Smooth muscle cell of the brain vasculature (primary cell): ENCODE results near the gene BANF1.

Experiments
- DNase-seq: peaks from one replicate; pipeline ENCODE4 v3.0.0-alpha.2; 2012; ENCODE audit warnings: low read depth, low spot score

The BANF1 gene

DNA sequence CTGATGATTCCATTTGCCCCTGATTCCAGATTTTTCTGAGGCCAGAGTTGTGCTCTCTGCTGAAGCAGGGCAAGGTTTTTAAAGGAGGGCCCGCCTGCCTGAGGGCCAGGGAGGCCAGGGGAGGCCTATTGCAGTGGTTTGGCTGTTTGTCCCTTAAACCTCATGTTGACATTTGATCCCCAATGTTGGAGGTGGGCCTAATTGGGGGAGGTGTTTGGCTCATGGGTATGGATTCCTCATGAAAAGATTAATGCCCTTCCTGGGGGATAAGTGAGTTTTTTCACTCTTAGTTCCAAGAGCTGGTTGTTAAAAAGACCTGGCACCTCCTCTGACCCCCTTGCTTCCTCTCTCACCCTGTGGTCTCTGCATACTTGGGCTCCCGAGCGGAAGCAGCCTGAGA lies 37.5 kb downstream of the BANF1 start:
- no peak for DNase-seq

DNA sequence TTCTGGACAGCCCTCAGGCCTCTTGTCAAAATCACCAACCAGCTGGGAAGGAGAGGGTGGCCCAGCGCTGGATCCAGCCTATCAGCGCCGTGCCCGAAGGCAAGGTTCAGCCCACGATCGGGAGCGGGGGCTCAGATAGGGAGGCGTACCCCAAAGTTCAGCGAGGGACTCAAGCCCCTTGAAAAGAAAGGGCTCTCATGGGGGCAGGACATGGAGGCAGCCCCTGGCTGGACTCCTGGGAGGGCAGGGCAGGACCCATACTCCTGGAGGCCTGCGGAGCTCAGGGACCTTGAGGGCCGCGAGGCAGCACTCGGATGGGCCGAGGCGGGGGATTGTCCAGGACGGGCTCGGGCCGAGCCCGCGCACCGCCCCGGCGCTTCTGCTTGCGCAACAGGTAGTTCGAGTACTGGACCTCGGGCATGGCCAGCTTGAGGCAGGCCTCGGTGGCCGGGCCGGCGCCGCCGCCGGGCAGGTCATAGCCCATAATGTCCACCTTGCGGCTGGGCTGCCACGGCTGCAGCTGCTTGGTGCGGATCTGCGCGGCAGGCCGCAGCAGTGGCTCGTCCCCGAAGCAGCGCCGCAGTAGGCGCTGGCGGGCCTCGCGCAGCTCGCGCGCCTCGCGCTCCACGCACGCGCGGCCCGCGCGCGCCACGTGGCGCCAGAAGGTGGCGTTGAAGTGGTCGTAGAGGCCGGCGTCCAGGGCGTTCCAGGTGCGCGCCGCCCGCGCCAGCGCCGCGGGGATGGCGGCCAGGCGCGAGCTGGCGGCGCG lies 40.1 kb downstream of the BANF1 start:
- DNase-seq = no peak

DNA sequence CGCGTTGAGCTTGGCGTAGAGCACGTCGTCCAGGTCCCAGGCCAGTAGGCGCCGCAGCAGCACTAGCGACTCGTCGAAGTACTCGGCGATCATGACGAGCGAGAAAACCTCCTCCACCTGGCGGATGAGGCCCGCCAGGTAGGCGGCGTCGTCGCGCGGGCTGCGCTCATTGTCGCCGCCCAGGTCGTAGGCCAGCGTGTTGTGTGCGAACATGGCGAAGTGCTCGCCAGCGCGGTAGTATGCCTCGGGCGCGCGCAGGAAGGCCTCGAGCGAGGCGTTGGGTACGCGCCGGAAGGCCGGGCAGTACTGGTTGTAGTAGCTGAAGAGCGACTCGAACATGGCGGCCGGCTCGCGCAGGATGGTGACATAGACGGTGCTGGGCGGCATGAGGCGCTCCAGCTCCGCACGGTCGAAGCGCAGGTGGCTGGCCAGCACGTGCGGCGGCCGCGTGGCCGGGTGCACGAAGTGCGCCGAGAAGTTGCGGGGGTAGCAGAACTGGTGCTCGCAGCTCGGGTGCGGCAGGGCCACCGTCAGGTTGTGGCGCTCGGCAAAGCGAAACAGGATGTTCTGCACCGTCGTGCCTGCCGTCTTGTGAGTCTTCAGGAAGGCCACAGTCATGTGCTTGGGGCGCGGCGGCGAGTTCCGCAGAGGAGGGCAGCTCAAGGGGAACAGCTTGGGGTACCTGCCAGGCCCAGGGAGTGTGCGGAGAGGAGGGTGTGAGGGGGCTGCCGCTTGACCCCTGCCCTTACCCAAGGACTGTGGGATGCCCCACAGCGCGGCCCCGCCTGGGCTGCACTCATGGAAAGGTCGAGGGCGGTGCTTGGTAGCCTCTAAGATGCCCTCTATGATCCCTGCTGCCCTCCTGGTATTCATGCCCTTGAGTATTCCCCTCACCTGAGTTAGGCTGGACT lies 40.9 kb downstream of the BANF1 start:
- no peak for DNase-seq

DNA sequence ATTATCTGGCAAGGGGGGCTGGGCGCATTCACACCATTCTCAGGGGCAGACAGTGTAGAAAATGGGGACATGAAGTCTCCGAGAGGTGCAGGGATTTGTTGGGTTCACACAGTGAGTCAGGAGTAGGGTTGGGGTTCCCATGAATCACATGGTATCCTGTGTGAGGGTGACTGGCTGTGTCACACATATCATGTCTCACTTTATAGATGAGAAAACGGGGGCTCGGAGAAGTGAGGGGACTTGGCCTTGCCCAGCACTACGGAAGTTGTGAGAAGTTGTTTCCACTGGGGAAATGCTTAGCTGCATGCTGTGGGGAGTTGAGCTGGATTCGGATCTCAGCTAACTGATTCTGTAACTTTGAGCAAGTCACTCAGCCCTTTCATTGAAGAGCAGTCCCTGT lies 42.5 kb downstream of the BANF1 start:
- DNase-seq = no peak

DNA sequence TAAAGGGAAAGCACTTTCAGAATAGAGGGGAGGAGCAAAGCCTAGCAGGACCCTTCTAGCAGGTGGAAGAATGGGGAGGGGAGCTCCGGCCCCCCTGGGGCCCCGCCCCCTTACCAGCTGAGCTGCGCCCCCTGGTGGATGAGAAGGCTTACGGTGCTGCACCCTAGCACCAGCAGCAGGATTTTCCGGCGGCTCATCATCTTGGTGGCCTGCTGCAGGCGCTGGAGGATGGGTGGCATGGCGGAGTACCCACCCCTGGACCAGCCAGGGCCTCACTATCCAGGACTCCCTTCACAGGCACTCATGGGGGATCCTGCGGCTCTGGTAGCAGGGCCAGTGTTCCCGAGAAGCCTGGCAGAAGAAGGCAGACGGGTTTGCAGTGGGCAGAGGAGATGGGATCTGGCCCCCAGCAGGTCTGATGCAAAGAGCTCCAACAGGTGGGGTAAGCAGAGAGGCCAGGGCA lies 42.9 kb downstream of the BANF1 start:
- peak; percentile 56 for DNase-seq

DNA sequence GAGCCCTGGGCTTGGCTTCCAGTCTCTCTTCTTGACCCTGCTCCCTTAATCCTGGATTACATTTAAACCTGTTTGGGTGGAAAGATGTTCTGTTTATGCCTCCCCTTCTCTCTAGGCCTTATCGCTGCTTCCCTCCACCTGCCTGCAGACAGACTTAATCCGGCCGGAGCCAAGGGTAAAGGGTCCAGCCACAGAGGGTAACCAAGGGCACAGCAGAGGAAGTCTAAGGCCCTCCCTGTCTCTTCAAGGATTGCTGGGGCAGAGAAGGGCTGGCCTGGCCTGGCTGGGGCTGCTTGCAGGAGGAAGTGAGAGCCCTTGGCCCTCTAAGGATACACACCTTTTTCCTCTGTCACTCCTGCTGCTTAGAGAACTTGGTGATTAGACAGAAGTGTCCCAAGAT lies 44.6 kb downstream of the BANF1 start:
- DNase-seq = no peak

DNA sequence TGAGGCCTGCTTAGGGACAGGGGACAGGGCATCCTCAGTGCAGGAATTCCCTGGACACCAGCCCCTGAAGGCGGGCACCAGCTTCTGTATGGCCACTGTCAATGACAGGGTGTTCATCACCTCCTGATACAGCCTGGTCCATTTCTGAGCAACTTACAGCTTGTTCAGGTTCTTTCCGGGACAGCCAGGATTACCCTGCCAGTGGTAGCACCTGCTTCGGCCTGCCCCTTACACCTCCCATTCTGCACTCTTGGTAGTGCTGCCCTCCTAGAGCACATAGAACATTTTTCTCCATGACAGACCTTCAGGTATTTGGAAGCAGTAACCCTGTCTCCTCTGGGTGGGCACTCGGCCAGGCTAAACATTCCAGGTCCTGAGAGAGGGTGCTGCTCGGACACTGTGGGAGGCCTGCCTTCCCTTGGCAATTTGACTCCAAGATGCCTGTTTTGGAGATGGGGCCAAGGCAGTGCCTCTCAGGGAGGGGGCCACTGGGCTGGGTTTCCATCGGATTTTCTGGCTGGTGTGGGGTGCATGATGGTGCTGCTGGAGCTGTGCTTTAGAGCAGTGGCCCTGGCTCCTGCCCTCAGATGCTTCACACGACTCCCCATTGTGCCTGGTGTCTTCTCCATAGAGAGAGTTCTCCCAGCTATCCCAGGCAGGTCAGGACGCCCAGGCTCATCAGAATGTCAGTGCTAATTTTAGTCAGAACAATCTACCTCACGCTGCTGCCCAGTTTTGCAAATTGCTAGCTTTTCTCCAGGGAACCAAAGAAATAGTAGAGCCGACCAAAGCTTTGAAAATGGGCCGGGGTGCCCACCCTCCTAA lies 45.5 kb downstream of the BANF1 start:
- DNase-seq = no peak

DNA sequence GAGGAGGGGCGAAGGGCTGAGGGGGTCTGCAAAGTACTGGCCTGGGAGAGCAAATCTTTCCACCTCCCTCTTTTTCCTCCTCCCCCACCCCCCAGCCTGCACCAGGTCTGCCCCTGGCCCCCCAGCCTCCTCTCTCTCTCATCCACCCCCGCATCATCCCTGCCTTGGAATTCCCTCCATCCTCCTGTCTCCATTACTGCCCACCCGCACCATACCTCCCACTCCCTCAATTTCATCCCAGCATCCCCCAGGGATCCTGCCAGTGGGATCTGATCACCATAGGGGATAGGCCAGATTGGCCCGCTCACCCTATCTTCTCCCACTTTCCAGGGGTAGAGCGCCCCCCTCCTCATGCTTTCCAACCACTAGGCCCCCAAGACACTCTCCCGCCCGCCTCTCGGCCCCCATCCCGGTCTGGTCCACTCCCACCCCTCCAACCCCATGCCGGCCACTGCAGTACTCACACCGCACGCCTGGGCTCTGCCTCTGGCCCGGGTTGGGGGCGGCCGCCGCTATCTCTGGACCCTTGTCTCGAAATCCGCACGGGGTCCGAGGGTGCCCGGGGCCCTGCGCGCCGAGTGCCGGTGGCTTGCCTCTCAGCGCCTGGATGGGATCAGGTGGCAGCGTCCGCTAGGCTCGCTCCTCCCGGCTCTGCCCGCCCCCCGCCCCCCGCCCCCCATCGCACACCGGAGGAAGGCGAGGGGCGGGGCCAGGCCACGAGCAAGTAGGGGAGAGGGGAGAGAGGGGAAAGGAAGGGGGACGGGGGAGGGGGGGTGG lies 46.4 kb downstream of the BANF1 start, which contains the start of gene GAL3ST3:
Gene GAL3ST3 (minus strand): TSS at position 615 of the 777 bp plus-strand sequence. CDS start 3,746 bp downstream, outside the sequence.
- DNase-seq = no peak

DNA sequence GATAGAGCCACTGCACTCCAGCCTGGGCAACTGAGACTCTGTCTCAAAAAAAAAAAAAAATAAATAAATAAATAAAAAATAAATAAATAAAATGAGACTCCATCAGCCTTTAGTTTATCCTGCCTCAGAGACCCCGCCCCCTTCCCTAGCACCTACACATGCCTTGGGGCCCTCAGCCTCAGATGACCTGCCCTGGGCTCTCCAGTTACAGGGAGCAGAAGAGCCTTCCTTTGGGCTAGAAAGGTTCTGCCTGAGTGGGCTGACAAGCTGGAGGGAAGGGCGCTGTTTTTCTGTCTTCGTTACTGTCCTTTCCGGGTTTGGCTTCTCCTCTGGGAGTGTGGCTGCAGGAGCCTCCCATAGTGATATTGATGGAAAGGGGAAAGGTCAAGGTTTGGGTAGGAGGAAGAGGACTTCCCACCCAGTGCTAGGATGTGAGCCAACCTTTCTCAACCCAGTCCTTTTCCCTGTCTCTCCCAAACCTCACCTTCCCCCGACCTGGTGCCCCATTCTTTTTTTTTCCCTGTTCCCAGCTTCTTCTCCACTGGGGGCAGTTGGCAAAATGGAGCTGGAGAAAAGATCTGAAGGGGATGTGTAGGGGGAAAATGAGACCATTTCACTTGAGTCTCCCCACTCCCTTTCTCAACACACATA lies 48.4 kb downstream of the BANF1 start:
- DNase-seq = no peak

DNA sequence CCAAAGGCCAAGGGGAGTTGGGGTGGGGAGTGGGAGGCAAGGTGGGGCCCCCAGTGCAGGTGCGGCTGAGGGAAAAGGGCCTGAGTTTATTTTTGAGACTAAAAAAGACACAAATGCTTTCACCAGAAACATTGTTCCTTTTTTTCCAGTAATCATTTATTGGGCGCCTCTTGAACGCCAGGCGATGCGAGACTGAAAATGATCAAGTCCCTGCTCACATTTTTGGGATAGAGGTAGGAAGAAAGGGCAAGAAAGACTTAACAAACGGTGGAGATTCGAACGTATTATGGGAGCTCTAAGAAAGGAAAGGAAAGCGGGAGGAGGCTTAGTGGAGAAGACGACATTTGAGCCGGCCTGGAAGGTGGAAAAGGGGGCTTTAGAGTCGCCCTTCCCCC lies 49.1 kb downstream of the BANF1 start:
- no peak for DNase-seq

DNA sequence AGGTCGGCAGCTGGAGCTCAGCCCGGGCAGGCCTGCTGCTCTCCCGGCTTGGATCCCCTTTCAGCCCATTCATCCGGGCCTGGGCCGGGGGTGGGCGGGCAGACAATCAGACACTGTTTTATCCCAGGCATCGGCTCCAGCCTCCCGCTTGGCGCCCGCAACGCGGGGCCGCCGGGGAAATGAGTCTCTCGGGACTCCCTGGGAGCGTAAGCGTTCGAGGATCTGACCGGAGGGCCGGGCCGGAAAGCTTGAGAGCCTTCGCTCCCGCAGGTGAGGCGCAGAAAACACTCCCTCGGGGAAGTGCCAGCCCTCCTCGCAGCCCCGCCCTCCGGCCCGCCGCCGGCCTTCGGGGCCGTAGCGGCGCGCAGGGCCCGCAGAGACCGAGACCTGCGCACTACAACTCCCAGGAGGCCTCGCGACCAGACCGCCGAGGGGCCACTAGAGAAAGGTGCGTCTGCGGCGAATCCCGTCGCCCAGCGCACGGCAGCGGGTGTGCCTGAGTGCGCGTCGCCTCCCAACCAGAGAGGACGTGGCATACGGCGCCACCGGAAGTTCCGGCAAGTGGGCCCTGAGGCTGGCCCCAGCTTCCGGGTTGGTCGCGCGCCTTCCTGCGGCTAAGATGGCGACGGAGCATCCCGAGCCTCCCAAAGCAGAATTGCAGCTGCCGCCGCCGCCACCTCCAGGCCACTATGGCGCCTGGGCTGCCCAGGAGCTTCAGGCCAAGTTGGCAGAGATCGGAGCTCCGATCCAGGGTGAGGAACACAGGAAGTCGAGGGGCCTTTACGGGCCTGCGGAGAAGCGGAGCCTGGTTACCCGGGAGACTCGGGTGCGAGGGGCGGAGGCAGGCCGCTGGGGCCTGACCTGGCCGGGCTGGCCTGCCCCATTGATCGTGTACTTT lies 49.7 kb downstream of the BANF1 start, which contains the start of gene SF3B2:
Gene SF3B2 (plus strand): TSS at position 599 of the 898 bp plus-strand sequence. CDS start 21 bp downstream, at position 620.
- DNase-seq = peak; percentile 96

DNA sequence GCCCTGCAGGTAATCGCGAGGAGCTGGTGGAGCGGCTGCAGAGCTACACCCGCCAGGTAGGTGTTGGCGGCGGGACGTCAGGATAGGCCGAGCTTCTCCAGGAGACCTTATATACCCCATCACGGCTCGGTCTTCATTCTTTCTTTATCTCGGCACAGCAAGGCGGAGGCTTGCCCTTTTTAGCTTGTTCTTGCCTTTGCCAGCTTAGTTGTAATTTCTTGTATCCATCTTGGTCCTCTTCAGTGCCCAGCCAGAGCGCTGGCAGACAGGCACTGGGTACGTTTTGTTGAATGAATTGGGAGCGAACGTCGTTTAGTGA lies 50.3 kb downstream of the BANF1 start:
- no peak for DNase-seq
